CD4-positive, alpha-beta memory T cell (primary cell): ENCODE data around the gene GAS2L2. TPM values are rescaled to one million over a fixed set of nuclear protein-coding genes. Genes with fewer than 3 reads are reported as not detected.
A peak's percentile ranks its signal among the peaks of the same experiment; 100 is the strongest.

Source experiments
- CTCF ChIA-PET: fragments of 350-600 bp; sonication (Branson Sonifier 250); formaldehyde crosslinking; loops from one replicate; lab custom pipeline; 2021; ENCODE audit warnings: inconsistent platforms; ENCODE audit not compliant: partially characterized antibody; lab: Charles Lee
- POLR2A ChIA-PET: fragments of 350-600 bp; sonication (Branson Sonifier 250); formaldehyde crosslinking; loops from one replicate; lab custom pipeline; 2021; ENCODE audit not compliant: partially characterized antibody; lab: Charles Lee
- DNase-seq, 5 donors: peaks; one replicate each; pipeline versions ENCODE4 v3.0.0 to v3.0.0-alpha.2; 2020 to 2022; ENCODE audit warnings: mixed read lengths in 1 of 5
- H3K27ac ChIP-seq: one replicate; pipeline ENCODE4 v1.7.0; 2013; ENCODE audit warnings: low read depth, low read length
- H3K27me3 ChIP-seq: 2 replicates; pipeline ENCODE4 v1.7.0; 2013; ENCODE audit warnings: mild to moderate bottlenecking, low read length, moderate library complexity; ENCODE audit not compliant: insufficient read depth
- H3K36me3 ChIP-seq: 2 replicates; pipeline ENCODE4 v1.7.0; 2013; ENCODE audit warnings: mild to moderate bottlenecking, low read length, moderate library complexity; ENCODE audit not compliant: insufficient read depth
- H3K4me1 ChIP-seq: 2 replicates; pipeline ENCODE4 v1.7.0; 2013; ENCODE audit warnings: mild to moderate bottlenecking, low read length, moderate library complexity; ENCODE audit not compliant: insufficient read depth
- H3K4me3 ChIP-seq, 2 donors: one replicate each; pipeline ENCODE4 v1.7.0; 2013; ENCODE audit warnings: low read length in 2 of 2, mild to moderate bottlenecking in 1 of 2
- H3K9me3 ChIP-seq, 2 donors: one replicate each; pipeline ENCODE4 v1.7.0; 2013; ENCODE audit warnings: low read length in 2 of 2, control low read depth in 1 of 2; ENCODE audit not compliant: control insufficient read depth in 1 of 2
- H3K27ac Mint-ChIP-seq, 7 donors: one replicate each; pipeline ENCODE4 v1.8.0; 2020 to 2021; ENCODE audit warnings: mixed read lengths in 7 of 7, mild to moderate bottlenecking in 6 of 7, inconsistent platforms in 3 of 7, moderate library complexity in 3 of 7
- H3K27me3 Mint-ChIP-seq, 2 donors: one replicate each; pipeline ENCODE4 v1.8.0; 2020 to 2021; ENCODE audit warnings: mixed read lengths in 2 of 2
- H3K36me3 Mint-ChIP-seq, 2 donors: one replicate each; pipeline ENCODE4 v1.8.0; 2020 to 2021; ENCODE audit warnings: mixed read lengths in 2 of 2, inconsistent platforms in 1 of 2, mild to moderate bottlenecking in 1 of 2
- H3K4me1 Mint-ChIP-seq, 4 donors: one replicate each; pipeline ENCODE4 v1.8.0; 2020 to 2021; ENCODE audit warnings: mixed read lengths in 4 of 4, mild to moderate bottlenecking in 1 of 4
- H3K4me3 Mint-ChIP-seq, 8 donors: one replicate each; pipeline ENCODE4 v1.8.0; 2020 to 2021; ENCODE audit warnings: mixed read lengths in 8 of 8, mild to moderate bottlenecking in 7 of 8, moderate library complexity in 6 of 8, inconsistent platforms in 3 of 8
- H3K9me3 Mint-ChIP-seq, 8 donors: one replicate each; pipeline ENCODE4 v1.8.0; 2020 to 2021; ENCODE audit warnings: mixed read lengths in 8 of 8, mild to moderate bottlenecking in 5 of 8, inconsistent platforms in 3 of 8, moderate library complexity in 1 of 8
- intact Hi-C: fragments of 100-400 bp; cut with micrococcal nuclease; formaldehyde crosslinking; loops from one replicate; pipeline ENCODE4 v1.15.1; 2023
- polyA plus RNA-seq, 2 donors: library from polyadenylated mRNA; unstranded; fragments of 300-500 nt; fragmentation: Illumina TruSeq; gene quantifications; one replicate each; pipeline ENCODE4 v1.2.3, GENCODE V29; 2021
- total RNA-seq, 2 experiments: library from RNA; stranded (reverse); gene quantifications; one replicate each; pipeline ENCODE4 v1.2.3, GENCODE V29; 2021

Gene GAS2L2
- total and polyA plus RNA-seq, 4 experiments from 2014 or later: 0.13 to 0.26 TPM; not detected in 2

DNA sequence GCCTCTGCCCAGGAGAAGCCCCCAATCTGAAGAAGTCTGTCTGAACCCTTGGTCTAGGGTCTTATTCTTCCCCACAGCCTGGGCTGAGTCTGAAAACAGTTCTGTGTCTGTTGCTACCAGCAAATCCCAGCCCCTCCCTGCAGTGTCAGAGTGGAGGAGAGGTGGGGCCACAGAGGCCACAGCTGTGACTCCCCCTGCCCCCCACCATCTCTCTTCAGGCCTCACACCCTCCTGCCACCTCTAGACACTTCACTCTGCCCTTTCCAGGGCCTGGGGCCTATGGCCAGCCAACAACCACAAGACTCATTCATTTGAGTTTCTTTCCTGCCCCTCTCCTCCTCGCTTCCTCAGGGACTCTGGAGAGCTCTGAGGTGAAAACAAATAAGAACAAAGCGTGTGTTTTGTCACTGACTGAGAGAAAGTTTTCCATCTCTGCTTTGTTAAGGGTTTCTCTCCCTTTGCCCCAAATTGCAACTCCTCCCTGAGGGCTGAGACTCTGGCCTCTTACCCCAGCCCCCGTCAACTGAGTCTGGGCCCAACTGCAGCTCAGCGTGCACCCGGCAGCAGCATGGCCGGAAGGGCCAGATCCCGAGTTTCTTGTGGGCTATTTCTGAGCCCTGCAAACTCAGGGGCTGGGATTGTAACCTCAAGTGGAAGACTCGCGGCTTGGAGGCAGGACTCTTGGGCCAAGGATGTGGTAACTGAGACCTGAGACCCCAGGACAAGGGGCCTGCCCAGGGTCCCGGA is 20.8 kb upstream of the GAS2L2 start:
- H3K27me3 Mint-ChIP-seq: peaks cover 1 to 22% of the 10 kb centered on the region in 2 donors
- Histone ChIP-seq H3K27ac (no peak overlapping the region), H3K4me3 (no peak overlapping the region), H3K4me1 (no peaks in the 10 kb centered on the region), H3K9me3 (no peaks in the 10 kb centered on the region), H3K36me3 (no peaks in the 10 kb centered on the region), H3K27me3 (no peaks in the 10 kb centered on the region)
- ChIA-PET POLR2A (no interaction called here), CTCF (interaction anchor here (1.0 to 4.7 kb wide), 2 partner anchors 9 to 31 kb away, joined by 3 to 29 read pairs; no protein-coding TSS in a partner anchor)
- H3K4me3 Mint-ChIP-seq: no peak overlapping the region
- H3K36me3 Mint-ChIP-seq: no peaks in the 10 kb centered on the region
- H3K27ac Mint-ChIP-seq: no peak overlapping the region
- no peak for DNase-seq
- intact Hi-C loops: no loop called here
- no peaks in the 10 kb centered on the region for H3K9me3 Mint-ChIP-seq
- no peaks in the 10 kb centered on the region for H3K4me1 Mint-ChIP-seq

DNA sequence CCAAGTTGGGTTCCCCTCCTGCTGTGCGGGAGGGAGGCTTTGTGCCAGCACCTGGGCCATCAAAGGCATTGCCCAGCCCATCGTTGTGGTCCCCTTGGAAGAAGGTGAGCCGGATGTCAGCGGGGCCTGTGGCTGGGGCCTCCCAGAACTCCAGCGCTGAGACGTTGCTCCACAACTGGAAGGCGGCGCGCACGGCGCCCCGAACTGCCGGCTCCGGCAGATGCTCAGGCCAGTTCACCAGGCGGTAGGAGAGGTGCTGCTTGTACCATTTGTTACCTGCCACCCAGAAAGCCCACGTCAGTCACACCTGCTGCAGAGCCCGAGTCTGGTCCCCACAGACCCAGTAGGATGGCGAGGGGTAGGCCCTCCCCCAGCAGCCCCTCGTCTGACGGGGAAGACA is 20.1 kb upstream of the GAS2L2 start:
- POLR2A ChIA-PET: no interaction called here
- Histone ChIP-seq H3K4me1 (no peaks in the 10 kb centered on the region), H3K9me3 (no peaks in the 10 kb centered on the region), H3K27ac (no peak overlapping the region), H3K36me3 (no peaks in the 10 kb centered on the region), H3K27me3 (no peaks in the 10 kb centered on the region), H3K4me3 (no peak overlapping the region)
- CTCF ChIA-PET: no interaction called here
- DNase-seq: no peak
- Mint-ChIP-seq H3K4me3 (no peak overlapping the region), H3K27me3 (peaks cover 1 to 21% of the 10 kb centered on the region in 2 donors), H3K27ac (no peak overlapping the region), H3K9me3 (no peaks in the 10 kb centered on the region), H3K36me3 (no peaks in the 10 kb centered on the region), H3K4me1 (no peaks in the 10 kb centered on the region)
- intact Hi-C loops: no loop called here

DNA sequence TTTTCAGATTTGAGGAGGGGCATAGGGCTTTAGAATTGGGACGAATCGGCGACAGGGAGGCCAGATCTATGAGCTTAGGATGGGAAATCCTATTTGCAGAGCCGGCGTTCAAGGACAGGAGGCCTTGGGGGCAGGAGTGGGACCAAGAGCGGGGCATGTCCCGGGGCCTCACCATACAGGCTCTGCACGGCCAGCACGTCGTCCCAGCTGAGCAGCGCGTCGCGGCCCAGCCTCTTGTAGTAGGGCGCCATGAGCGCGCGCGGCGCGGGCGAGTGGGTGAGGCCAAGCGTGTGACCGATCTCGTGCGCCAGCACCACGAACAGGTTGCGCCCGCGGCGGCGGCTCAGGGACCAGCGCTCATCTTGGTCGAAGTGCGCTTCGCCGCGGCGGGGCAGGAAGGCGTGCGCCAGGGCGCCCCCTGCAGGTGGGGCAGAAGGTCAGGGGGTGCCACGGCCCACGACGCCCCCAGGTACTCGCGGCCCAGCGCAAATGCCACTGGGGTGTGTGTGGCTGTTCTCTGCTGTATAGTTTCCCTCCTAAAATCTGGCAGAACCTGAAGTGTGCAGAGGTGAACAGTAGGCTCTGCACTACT is 17.0 kb upstream of the GAS2L2 start:
- no peak overlapping the region for H3K4me3 ChIP-seq
- H3K4me1 Mint-ChIP-seq: peaks cover under 1 to 7% (median 1%) of the 10 kb centered on the region in 4 donors
- H3K27me3 ChIP-seq: no peaks in the 10 kb centered on the region
- no peaks in the 10 kb centered on the region for H3K9me3 ChIP-seq
- H3K4me1 ChIP-seq: peaks cover 1% of the 10 kb centered on the region
- no peaks in the 10 kb centered on the region for H3K9me3 Mint-ChIP-seq
- H3K27ac ChIP-seq: no peak overlapping the region
- ChIA-PET POLR2A (no interaction called here), CTCF (interaction anchor here (1.1 to 13.8 kb wide), 3 partner anchors 22 to 38 kb away, joined by 3 to 350 read pairs (median 3); partner anchors contain the start of gene TAF15)
- no peaks in the 10 kb centered on the region for H3K36me3 ChIP-seq
- H3K4me3 Mint-ChIP-seq: peak overlapping the region in 1 of 8 donors; percentile 16
- peaks cover 0 to 12% of the 10 kb centered on the region in 2 donors for H3K27me3 Mint-ChIP-seq
- intact Hi-C loops: no loop called here
- no peaks in the 10 kb centered on the region for H3K36me3 Mint-ChIP-seq
- no peak overlapping the region for H3K27ac Mint-ChIP-seq
- no peak for DNase-seq

DNA sequence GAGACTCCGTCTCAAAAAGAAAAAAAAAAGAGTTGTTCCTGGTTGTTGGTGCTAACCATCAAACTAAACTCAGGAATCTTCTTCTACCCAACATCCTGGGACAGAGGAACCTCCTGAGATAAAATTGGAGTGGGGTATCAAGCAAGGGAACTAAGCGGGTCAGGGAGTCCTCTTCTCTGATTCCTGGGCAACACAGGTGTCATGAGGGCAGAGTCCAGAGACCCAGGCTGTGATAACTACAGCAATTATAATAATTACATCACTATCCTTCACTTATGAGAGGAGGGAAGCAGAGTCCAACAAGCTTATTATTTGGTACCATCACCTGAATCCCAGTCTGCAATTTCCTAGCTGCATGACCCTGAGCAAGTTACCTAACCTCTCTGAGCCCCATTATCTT is 15.8 kb upstream of the GAS2L2 start:
- no peaks in the 10 kb centered on the region for H3K36me3 ChIP-seq
- intact Hi-C loops: no loop called here
- H3K4me1 ChIP-seq: peaks cover 6% of the 10 kb centered on the region
- H3K4me1 Mint-ChIP-seq: peaks cover 1 to 13% (median 6%) of the 10 kb centered on the region in 4 donors
- no peaks in the 10 kb centered on the region for H3K36me3 Mint-ChIP-seq
- no peak overlapping the region for H3K4me3 Mint-ChIP-seq
- no peaks in the 10 kb centered on the region for H3K9me3 Mint-ChIP-seq
- DNase-seq: no peak
- H3K27me3 Mint-ChIP-seq: peaks cover 0 to 7% of the 10 kb centered on the region in 2 donors
- no peak overlapping the region for H3K4me3 ChIP-seq
- ChIA-PET CTCF (interaction anchor here (1.0 to 13.8 kb wide), 5 partner anchors 21 to 39 kb away, joined by 3 to 350 read pairs (median 3); partner anchors contain the start of gene TAF15), POLR2A (no interaction called here)
- no peaks in the 10 kb centered on the region for H3K9me3 ChIP-seq
- H3K27me3 ChIP-seq: no peaks in the 10 kb centered on the region
- H3K27ac ChIP-seq: no peak overlapping the region
- H3K27ac Mint-ChIP-seq: no peak overlapping the region

DNA sequence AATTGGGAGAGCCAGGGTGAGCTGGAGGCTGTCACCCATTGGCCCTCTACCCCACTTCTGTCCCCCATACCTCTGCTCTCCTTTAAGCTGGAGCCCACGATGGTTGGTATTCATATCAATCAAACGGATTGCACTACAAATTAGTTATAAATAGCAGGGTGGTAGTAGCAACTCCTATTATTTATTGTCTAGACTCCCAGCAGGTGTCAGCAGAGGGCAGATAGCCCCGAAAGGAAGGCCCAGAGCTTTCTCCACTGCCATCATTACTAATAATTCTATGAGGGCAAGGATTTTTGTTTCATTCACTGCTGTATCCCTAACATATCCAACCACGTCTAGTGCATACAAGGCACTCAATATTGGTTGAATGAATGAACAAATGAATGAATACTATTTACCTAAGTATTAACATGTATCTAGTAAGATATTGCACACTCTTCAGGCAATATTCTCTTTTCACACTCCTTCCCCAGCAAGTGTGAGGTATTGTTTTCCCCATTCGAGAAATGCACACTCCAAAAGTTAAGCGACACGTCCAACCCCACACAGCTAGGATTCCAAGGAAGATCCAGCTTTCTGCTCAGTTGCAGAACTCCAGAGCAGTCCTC is 14.0 kb upstream of the GAS2L2 start:
- no peaks in the 10 kb centered on the region for H3K36me3 Mint-ChIP-seq
- peak overlapping the region in 1 of 7 donors; percentile 22 for H3K27ac Mint-ChIP-seq
- H3K27me3 Mint-ChIP-seq: peaks cover 0 to under 1% of the 10 kb centered on the region in 2 donors
- intact Hi-C loops: no loop called here
- no peak overlapping the region for H3K27ac ChIP-seq
- H3K4me3 Mint-ChIP-seq: no peak overlapping the region
- no peaks in the 10 kb centered on the region for H3K27me3 ChIP-seq
- H3K4me3 ChIP-seq: no peak overlapping the region
- POLR2A ChIA-PET: interaction anchor here (0.9 to 1.0 kb wide), 2 partner anchors 41 to 63 kb away, joined by 3 to 5 read pairs; no protein-coding TSS in a partner anchor
- CTCF ChIA-PET: interaction anchor here (0.8 to 13.8 kb wide), 9 partner anchors 10 to 382 kb away, joined by 3 to 350 read pairs (median 4); partner anchors contain the start of gene TAF15
- no peaks in the 10 kb centered on the region for H3K9me3 ChIP-seq
- DNase-seq: peak in 4 of 5 donors; percentile 17 to 28 (median 22)
- H3K9me3 Mint-ChIP-seq: no peaks in the 10 kb centered on the region
- H3K36me3 ChIP-seq: no peaks in the 10 kb centered on the region
- peaks cover 6% of the 10 kb centered on the region for H3K4me1 ChIP-seq
- peaks cover 1 to 13% (median 6%) of the 10 kb centered on the region in 4 donors for H3K4me1 Mint-ChIP-seq

DNA sequence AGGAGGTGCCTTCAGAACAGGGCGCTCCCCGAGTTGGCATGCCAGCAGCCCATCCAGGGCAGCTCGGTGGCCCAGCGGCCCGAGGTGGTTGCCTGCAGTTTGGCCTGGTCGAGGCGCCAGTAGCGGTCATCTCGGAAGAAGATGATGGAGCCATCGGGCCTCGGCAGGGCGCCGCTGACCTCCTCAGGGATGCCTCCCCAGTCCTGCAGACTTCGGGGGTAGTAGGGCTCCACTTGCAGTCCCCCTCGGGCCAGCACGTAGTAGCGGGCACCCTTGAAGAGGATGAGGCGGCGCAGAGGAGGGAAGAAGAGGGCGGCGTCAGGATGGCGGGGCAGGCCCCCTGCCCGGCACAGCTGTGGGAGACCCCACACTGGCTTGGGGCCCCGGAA is 13.4 kb upstream of the GAS2L2 start:
- Histone ChIP-seq H3K4me1 (peaks cover 6% of the 10 kb centered on the region), H3K27me3 (no peaks in the 10 kb centered on the region), H3K4me3 (no peak overlapping the region), H3K27ac (no peak overlapping the region), H3K36me3 (no peaks in the 10 kb centered on the region), H3K9me3 (no peaks in the 10 kb centered on the region)
- ChIA-PET POLR2A (interaction anchor here (1.0 kb wide), 1 partner anchor 42 kb away, joined by 5 read pairs; no protein-coding TSS in a partner anchor), CTCF (interaction anchor here (1.0 to 13.8 kb wide), 5 partner anchors 9 to 381 kb away, joined by 4 to 350 read pairs (median 6); partner anchors contain the start of gene TAF15)
- no peaks in the 10 kb centered on the region for H3K36me3 Mint-ChIP-seq
- H3K4me1 Mint-ChIP-seq: peaks cover 1 to 13% (median 6%) of the 10 kb centered on the region in 4 donors
- no peak for DNase-seq
- no peak overlapping the region for H3K4me3 Mint-ChIP-seq
- H3K9me3 Mint-ChIP-seq: no peaks in the 10 kb centered on the region
- no peak overlapping the region for H3K27ac Mint-ChIP-seq
- intact Hi-C loops: no loop called here
- no peaks in the 10 kb centered on the region for H3K27me3 Mint-ChIP-seq
